ENCODE measurements around the gene ARHGAP31.

The ARHGAP31 gene

GRCh38 chr3:119453822-119454221 is 159.6 kb downstream of the ARHGAP31 start:
- no peak for DNase-seq

- no peak for DNase-seq
Measured at GRCh38 chr3:119456469-119456868, 162.3 kb downstream of the ARHGAP31 start.

GRCh38 chr3:119457246-119457645 is 163.1 kb downstream of the ARHGAP31 start:
- no peak for DNase-seq

- DNase-seq: peak; percentile 100
Measured at GRCh38 chr3:119463171-119464169, 169.3 kb downstream of the ARHGAP31 start, which contains the start of gene TMEM39A. Gene TMEM39A, minus strand, starts transcription at chr3:119463615. Its CDS starts 1,541 bp downstream, at chr3:119462074.

- no peak for DNase-seq
Measured at GRCh38 chr3:119468041-119468440, 173.9 kb downstream of the ARHGAP31 start.

- DNase-seq: peak; percentile 64
Measured at GRCh38 chr3:119469418-119470189, 175.4 kb downstream of the ARHGAP31 start.

All from activated effector memory CD4-positive, alpha-beta T cell treated with anti-CD3 and anti-CD28 coated beads, Interleukin-2, amount 50 U/mL, for 16 hours (primary cell).